Common myeloid progenitor, CD34-positive (primary cell): ENCODE data around the gene RLN3.
A peak's percentile ranks its signal among the peaks of the same experiment; 100 is the strongest.
"Not testable (repeated sequence)": the region's sequence is repeated elsewhere in the genome, so short reads cannot be mapped to it uniquely, and the experiment has no call there.

Experiments
- CTCF ChIA-PET: fragments of 350-600 bp; sonication (Branson Sonifier 250); formaldehyde crosslinking; loops from one replicate; lab custom pipeline; 2021; ENCODE audit warnings: antibody characterized with exemption; lab: Charles Lee
- POLR2A ChIA-PET: fragments of 350-600 bp; sonication (Branson Sonifier 250); formaldehyde crosslinking; loops from one replicate; lab custom pipeline; 2021; ENCODE audit warnings: antibody characterized with exemption; lab: Charles Lee
- DNase-seq, 3 donors: peaks; one replicate each; pipeline versions ENCODE4 v3.0.0 to v3.0.0-alpha.2; 2013
- H3K27ac ChIP-seq, 2 experiments: 1 replicate in 1 of 2; 2 replicates in 1 of 2; pipeline ENCODE4 v1.7.0; 2013; ENCODE audit warnings: inconsistent platforms in 2 of 2, low read length in 2 of 2, mild to moderate bottlenecking in 2 of 2, low read depth in 1 of 2, moderate library complexity in 1 of 2; ENCODE audit not compliant: severe bottlenecking in 2 of 2, insufficient read depth in 1 of 2, poor library complexity in 1 of 2
- H3K27me3 ChIP-seq, 5 experiments: replicated peaks in 2 of 5; 1 replicate in 3 of 5; 2 replicates in 2 of 5; pipeline versions ENCODE4 v1.6.1 to v1.7.0; 2013; ENCODE audit warnings: low read length in 4 of 5, mild to moderate bottlenecking in 2 of 5, moderate library complexity in 2 of 5, inconsistent platforms in 1 of 5; ENCODE audit not compliant: insufficient read depth in 5 of 5, control insufficient read depth in 4 of 5
- H3K36me3 ChIP-seq, 4 experiments: 1 replicate in 2 of 4; 2 replicates in 2 of 4; pipeline versions ENCODE4 v1.6.1 to v1.7.0; 2013; ENCODE audit warnings: low read length in 3 of 4, control low read depth in 1 of 4, mild to moderate bottlenecking in 1 of 4; ENCODE audit not compliant: control insufficient read depth in 4 of 4, insufficient read depth in 4 of 4
- H3K4me1 ChIP-seq, 4 experiments: 1 replicate in 3 of 4; 2 replicates in 1 of 4; pipeline versions ENCODE4 v1.6.1 to v1.7.1; 2013; ENCODE audit warnings: low read length in 3 of 4, mild to moderate bottlenecking in 3 of 4, control low read depth in 1 of 4, inconsistent platforms in 1 of 4, moderate library complexity in 1 of 4; ENCODE audit not compliant: control insufficient read depth in 4 of 4, insufficient read depth in 4 of 4; ENCODE audit errors: control extremely low read depth in 1 of 4
- H3K4me3 ChIP-seq, 7 experiments: 1 replicate in 4 of 7; 2 replicates in 3 of 7; pipeline versions ENCODE4 v1.5.1 to v1.7.0; 2013; ENCODE audit warnings: mild to moderate bottlenecking in 7 of 7, low read length in 6 of 7, moderate library complexity in 6 of 7, inconsistent platforms in 2 of 7, low read depth in 2 of 7, control low read depth in 1 of 7; ENCODE audit not compliant: insufficient read depth in 4 of 7, control insufficient read depth in 1 of 7; ENCODE audit errors: extremely low read depth in 1 of 7
- H3K9me3 ChIP-seq, 5 experiments: 1 replicate in 4 of 5; 2 replicates in 1 of 5; pipeline versions ENCODE4 v1.6.1 to v1.7.1; 2013; ENCODE audit warnings: low read length in 4 of 5, mild to moderate bottlenecking in 2 of 5, inconsistent platforms in 1 of 5, low read depth in 1 of 5, moderate library complexity in 1 of 5; ENCODE audit not compliant: control insufficient read depth in 4 of 5, insufficient read depth in 2 of 5; ENCODE audit errors: control extremely low read depth in 1 of 5
- WGBS: methylation state at CpG from one replicate; pipeline ENCODE4 v1.1.5; 2013; ENCODE audit not compliant: insufficient coverage; 5-methylcytosine and 5-hydroxymethylcytosine counted together

The RLN3 gene

GRCh38 chr19:14019739-14020138, 8.2 kb upstream of the RLN3 start:
- H3K9me3 ChIP-seq, H3K36me3 ChIP-seq, H3K4me3 ChIP-seq, DNase-seq, H3K27ac ChIP-seq, POLR2A ChIA-PET, H3K27me3 ChIP-seq: not testable (repeated sequence)
- WGBS, result no CpG with 5 or more reads among the region's 3 CpGs
- peaks cover 0 to 27% (median 14%) of the 10 kb centered on the region in 4 experiments for H3K4me1 ChIP-seq
- CTCF ChIA-PET, result interaction anchor here (0.6 to 1.3 kb wide), 3 partner anchors 12 to 81 kb away, joined by 3 to 5 read pairs (median 3); no protein-coding TSS in a partner anchor

- ChIA-PET CTCF (interaction anchor here (0.6 to 2.2 kb wide), 13 partner anchors 10 to 321 kb away, joined by 3 to 10 read pairs (median 3); partner anchors contain the start of gene IL27RA), POLR2A (interaction anchor here (0.6 to 1.3 kb wide), 4 partner anchors 9 to 74 kb away, joined by 3 to 5 read pairs (median 4); partner anchors contain the start of gene RFX1)
- H3K27ac ChIP-seq, result no peak overlapping the region
- H3K4me1 ChIP-seq, result peaks cover 0 to 18% (median 11%) of the 10 kb centered on the region in 4 experiments
- H3K9me3 ChIP-seq, result no peaks in the 10 kb centered on the region
- DNase-seq, result peak in 2 of 3 donors; percentile 14 to 40
- no peaks in the 10 kb centered on the region for H3K36me3 ChIP-seq
- H3K4me3 ChIP-seq, result no peak overlapping the region
- H3K27me3 ChIP-seq, result no peaks in the 10 kb centered on the region
- 22% methylated on average over 5 of the region's 5 CpGs for WGBS
Observed at GRCh38 chr19:14021474-14021873, 6.5 kb upstream of the RLN3 start.

- CTCF ChIA-PET, result interaction anchor here (0.9 to 2.2 kb wide), 9 partner anchors 9 to 69 kb away, joined by 3 to 10 read pairs (median 4); partner anchors contain the start of gene IL27RA
- WGBS, result 97% methylated on average over 3 of the region's 4 CpGs
- POLR2A ChIA-PET, result interaction anchor here (0.6 to 1.3 kb wide), 2 partner anchors 13 to 16 kb away, joined by 3 to 5 read pairs; partner anchors contain the start of gene RFX1
- H3K27me3 ChIP-seq, result no peaks in the 10 kb centered on the region
- no peaks in the 10 kb centered on the region for H3K9me3 ChIP-seq
- H3K4me1 ChIP-seq, result peaks cover 0 to 18% (median 11%) of the 10 kb centered on the region in 4 experiments
- peak overlapping the region in 1 of 2 experiments; percentile 18 for H3K27ac ChIP-seq
- no peak for DNase-seq
- H3K4me3 ChIP-seq, result no peak overlapping the region
- H3K36me3 ChIP-seq, result no peaks in the 10 kb centered on the region
Observed at GRCh38 chr19:14022469-14022868, 5.5 kb upstream of the RLN3 start.

DNA sequence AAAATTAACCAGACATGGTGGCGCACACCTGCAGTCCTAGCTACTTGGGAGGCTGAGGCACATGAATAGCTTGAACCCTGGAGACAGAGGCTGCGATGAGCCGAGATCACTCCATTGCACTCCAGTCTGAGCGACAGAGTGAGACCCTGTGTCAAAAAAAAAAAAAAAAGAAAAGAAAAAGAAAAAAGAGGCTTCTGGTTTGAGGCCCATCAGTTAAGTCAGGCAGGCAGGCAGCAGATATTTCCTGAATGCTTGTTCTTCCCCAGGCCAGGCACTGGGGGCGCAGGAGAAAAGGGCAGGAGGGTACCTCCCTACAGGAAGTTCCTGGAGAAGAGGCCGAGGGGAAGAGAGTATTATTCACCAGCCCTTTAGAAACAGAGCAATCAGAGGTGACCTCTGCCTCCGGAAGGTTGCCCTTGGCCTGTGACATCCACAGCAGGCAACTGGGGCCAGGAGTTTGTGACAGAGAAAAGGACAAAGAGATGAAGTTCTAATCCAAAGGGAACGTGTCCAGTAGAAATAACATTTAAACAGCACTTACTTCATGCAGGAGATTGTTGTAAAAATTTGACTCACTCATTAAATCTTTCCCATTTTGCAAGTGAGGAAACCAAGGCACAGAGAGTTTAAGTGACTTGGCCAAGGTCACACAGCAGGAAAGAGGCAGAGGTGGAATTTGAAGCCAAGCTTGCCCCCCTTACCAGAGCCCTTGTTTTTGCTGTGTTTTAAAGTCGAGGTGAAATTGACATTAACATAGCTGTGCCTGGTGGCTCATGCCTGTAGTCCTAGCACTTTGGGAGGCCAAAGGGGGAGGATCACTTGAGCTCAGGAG, 4.3 kb upstream of the RLN3 start:
- 43% methylated on average over 8 of the region's 9 CpGs for WGBS
- ChIA-PET CTCF (interaction anchor here (1.0 to 2.1 kb wide), 6 partner anchors 9 to 43 kb away, joined by 3 to 6 read pairs (median 4); no protein-coding TSS in a partner anchor), POLR2A (no interaction called here)
- no peak overlapping the region for H3K27ac ChIP-seq
- peak; percentile 67 to 75 (median 68) for DNase-seq
- peak overlapping the region in 1 of 7 experiments; percentile 36 for H3K4me3 ChIP-seq
- H3K27me3 ChIP-seq, result no peaks in the 10 kb centered on the region
- H3K36me3 ChIP-seq, result no peaks in the 10 kb centered on the region
- peaks cover 0 to 17% (median 9%) of the 10 kb centered on the region in 4 experiments for H3K4me1 ChIP-seq
- no peaks in the 10 kb centered on the region for H3K9me3 ChIP-seq

- DNase-seq, H3K4me3 ChIP-seq, H3K9me3 ChIP-seq, POLR2A ChIA-PET, H3K36me3 ChIP-seq, H3K27ac ChIP-seq, H3K27me3 ChIP-seq: not testable (repeated sequence)
- WGBS, result 92% methylated on average over 3 of the region's 5 CpGs
- H3K4me1 ChIP-seq, result peaks cover 0 to 19% (median 12%) of the 10 kb centered on the region in 4 experiments
- CTCF ChIA-PET, result interaction anchor here (0.6 to 1.7 kb wide), 4 partner anchors 19 to 58 kb away, joined by 3 to 7 read pairs (median 3); partner anchors contain the start of gene RFX1
Observed at GRCh38 chr19:14026652-14027192, 1.2 kb upstream of the RLN3 start.

- Histone ChIP-seq H3K4me1 (peaks cover 0 to 17% (median 10%) of the 10 kb centered on the region in 4 experiments), H3K4me3 (no peak overlapping the region), H3K36me3 (peaks cover 0 to 2% (median under 1%) of the 10 kb centered on the region in 4 experiments), H3K9me3 (no peaks in the 10 kb centered on the region), H3K27ac (no peak overlapping the region), H3K27me3 (no peaks in the 10 kb centered on the region)
- CTCF ChIA-PET, result no interaction called here
- DNase-seq, result no peak
- POLR2A ChIA-PET, result interaction anchor here (0.6 kb wide), 1 partner anchor 139 kb away, joined by 5 read pairs; no protein-coding TSS in a partner anchor
- WGBS, result 97% methylated on average over 3 of the region's 4 CpGs
Observed at GRCh38 chr19:14028901-14029300, 953 bp downstream of the RLN3 start.
